H1 (cell line): ENCODE results near the gene PCCA. TPM values are rescaled to one million over a fixed set of nuclear protein-coding genes. Genes with fewer than 3 reads are reported as not detected.
A peak's percentile ranks its signal among the peaks of the same experiment; 100 is the strongest.

Experiments
- CTCF ChIA-PET: fragments of 300-600 bp; sonication (Branson Sonifier 250); formaldehyde crosslinking; loops from one replicate; lab custom pipeline; 2021; ENCODE audit not compliant: partially characterized antibody; lab: Charles Lee
- POLR2A ChIA-PET: fragments of 300-600 bp; sonication (Branson Sonifier 250); formaldehyde crosslinking; loops from one replicate; lab custom pipeline; 2021; ENCODE audit warnings: inconsistent platforms; ENCODE audit not compliant: partially characterized antibody; lab: Charles Lee
- DNase-seq, 2 experiments: peaks; one replicate each; pipeline versions ENCODE4 v3.0.0 to v3.0.0-alpha.2; 2010 to 2022; ENCODE audit warnings: low spot score in 2 of 2, low read depth in 1 of 2, mixed read lengths in 1 of 2
- FAIRE-seq: peaks from 2 replicates; lab custom pipeline; 2011; peaks lifted over from hg19 to GRCh38; lab: Jason Lieb, UNC
- H2AFZ ChIP-seq: 2 replicates; pipeline ENCODE4 v1.8.1; 2012; ENCODE audit warnings: low read length, inconsistent platforms
- H2AK5ac ChIP-seq: 2 replicates; pipeline ENCODE4 v1.6.1; 2013; ENCODE audit warnings: low read depth, low read length
- H2BK120ac ChIP-seq: replicated peaks from 2 replicates; pipeline ENCODE3; 2013; ENCODE audit warnings: low read depth, low read length, inconsistent platforms
- H2BK12ac ChIP-seq: 2 replicates; pipeline ENCODE4 v1.6.1; 2013; ENCODE audit warnings: low read depth, low read length
- H2BK15ac ChIP-seq: 2 replicates; pipeline ENCODE4 v1.6.1; 2013; ENCODE audit warnings: low read length
- H2BK20ac ChIP-seq: 2 replicates; pipeline ENCODE4 v1.6.1; 2013; ENCODE audit warnings: low read length
- H2BK5ac ChIP-seq: 2 replicates; pipeline ENCODE4 v1.6.1; 2013; ENCODE audit warnings: low read depth, low read length
- H3K14ac ChIP-seq: 2 replicates; pipeline ENCODE4 v1.6.1; 2013; ENCODE audit warnings: inconsistent platforms; ENCODE audit not compliant: insufficient read length
- H3K18ac ChIP-seq: 2 replicates; pipeline ENCODE4 v1.6.1; 2013; ENCODE audit warnings: low read length; ENCODE audit errors: extremely low read depth
- H3K23ac ChIP-seq: 2 replicates; pipeline ENCODE4 v1.6.1; 2013; ENCODE audit warnings: inconsistent platforms; ENCODE audit not compliant: insufficient read length
- H3K23me2 ChIP-seq: 2 replicates; pipeline ENCODE4 v1.6.1; 2013; ENCODE audit warnings: low read depth, low read length
- H3K27ac ChIP-seq: 2 replicates; pipeline ENCODE4 v1.6.1; 2011; ENCODE audit warnings: low read depth, low read length, inconsistent platforms
- H3K27me3 ChIP-seq, 4 experiments: replicated peaks in 1 of 4; 1 replicate in 1 of 4; 2 replicates in 3 of 4; pipeline versions ENCODE4 v1.6.1 to v1.8.1; 2011 to 2013; ENCODE audit warnings: low read length in 3 of 4, mild to moderate bottlenecking in 3 of 4, inconsistent platforms in 2 of 4, mixed read lengths in 2 of 4, moderate library complexity in 1 of 4; ENCODE audit not compliant: control insufficient read depth in 3 of 4, insufficient read depth in 3 of 4; ENCODE audit errors: extremely low read depth in 1 of 4
- H3K36me3 ChIP-seq, 4 experiments: 2 replicates each; pipeline versions ENCODE4 v1.6.1 to v1.8.1; 2011 to 2013; ENCODE audit warnings: mild to moderate bottlenecking in 4 of 4, low read length in 3 of 4, moderate library complexity in 2 of 4, control low read depth in 1 of 4, inconsistent platforms in 1 of 4; ENCODE audit not compliant: insufficient read depth in 4 of 4, control insufficient read depth in 2 of 4
- H3K4ac ChIP-seq: replicated peaks from 2 replicates; pipeline ENCODE3; 2013; ENCODE audit warnings: low read length, low read depth, mixed read lengths, inconsistent platforms; ENCODE audit not compliant: insufficient read length
- H3K4me1 ChIP-seq, 4 experiments: replicated peaks in 1 of 4; 1 replicate in 1 of 4; 2 replicates in 3 of 4; pipeline versions ENCODE4 v1.6.1 to v1.8.1; 2011 to 2013; ENCODE audit warnings: low read length in 3 of 4, inconsistent platforms in 2 of 4, mixed read lengths in 1 of 4; ENCODE audit not compliant: insufficient read depth in 4 of 4, control insufficient read depth in 3 of 4
- H3K4me2 ChIP-seq, 2 experiments: 2 replicates each; pipeline versions ENCODE4 v1.6.1 to v1.8.1; 2011 to 2013; ENCODE audit warnings: low read depth in 2 of 2, low read length in 2 of 2, control low read depth in 1 of 2, inconsistent platforms in 1 of 2, mild to moderate bottlenecking in 1 of 2; ENCODE audit not compliant: insufficient read depth in 1 of 2
- H3K4me3 ChIP-seq, 4 experiments: fragments of 200-600, 300-600 bp in 1 of 4; sonication (generic), shearing (Covaris generic), sonication (Bioruptor Twin) in 1 of 4; 2 replicates each; pipeline versions ENCODE4 v1.5.1 to v1.8.1; 2011 to 2016; ENCODE audit warnings: low read length in 4 of 4, low read depth in 3 of 4, control low read depth in 2 of 4, inconsistent platforms in 2 of 4, mild to moderate bottlenecking in 2 of 4, mixed read lengths in 1 of 4, moderate library complexity in 1 of 4; ENCODE audit not compliant: insufficient read depth in 2 of 4; ENCODE audit errors: extremely low read depth in 1 of 4
- H3K56ac ChIP-seq: replicated peaks from 2 replicates; pipeline ENCODE3; 2013; ENCODE audit warnings: low read depth, mild to moderate bottlenecking, mixed read lengths, low read length, inconsistent platforms; ENCODE audit not compliant: insufficient read length
- H3K79me1 ChIP-seq: 2 replicates; pipeline ENCODE4 v1.6.1; 2013; ENCODE audit warnings: low read depth, low read length, control low read depth
- H3K79me2 ChIP-seq, 2 experiments: 2 replicates each; pipeline versions ENCODE4 v1.6.1 to v1.8.1; 2012 to 2013; ENCODE audit warnings: low read length in 2 of 2, mild to moderate bottlenecking in 2 of 2, inconsistent platforms in 1 of 2; ENCODE audit not compliant: insufficient read depth in 2 of 2, control insufficient read depth in 1 of 2
- H3K9ac ChIP-seq, 4 experiments: replicated peaks in 1 of 4; 1 replicate in 1 of 4; 2 replicates in 3 of 4; pipeline versions ENCODE4 v1.6.1 to v1.8.1; 2011 to 2013; ENCODE audit warnings: low read depth in 3 of 4, low read length in 3 of 4, control low read depth in 2 of 4, mild to moderate bottlenecking in 2 of 4, moderate library complexity in 2 of 4, inconsistent platforms in 1 of 4; ENCODE audit errors: extremely low read depth in 1 of 4
- H3K9me3 ChIP-seq, 2 experiments: 2 replicates each; pipeline versions ENCODE4 v1.6.1 to v1.8.1; 2012 to 2013; ENCODE audit warnings: mild to moderate bottlenecking in 2 of 2, moderate library complexity in 2 of 2, control low read depth in 1 of 2, inconsistent platforms in 1 of 2, low read depth in 1 of 2, low read length in 1 of 2, mixed read lengths in 1 of 2; ENCODE audit not compliant: insufficient read depth in 2 of 2
- H4K20me1 ChIP-seq, 2 experiments: replicated peaks in 1 of 2; 2 replicates each; pipeline versions ENCODE3 to v1.8.1; 2011 to 2013; ENCODE audit warnings: inconsistent platforms in 2 of 2, low read length in 2 of 2, mild to moderate bottlenecking in 1 of 2; ENCODE audit not compliant: insufficient read depth in 2 of 2, control insufficient read depth in 1 of 2
- H4K5ac ChIP-seq: 2 replicates; pipeline ENCODE4 v1.6.1; 2013; ENCODE audit warnings: low read length, low read depth, mixed read lengths, inconsistent platforms; ENCODE audit not compliant: insufficient read length
- H4K8ac ChIP-seq: 2 replicates; pipeline ENCODE4 v1.8.0; 2013; ENCODE audit warnings: mild to moderate bottlenecking, moderate library complexity, low read length, inconsistent platforms; ENCODE audit not compliant: insufficient read depth; ENCODE audit errors: extremely low read depth
- H4K91ac ChIP-seq: replicated peaks from 2 replicates; pipeline ENCODE3; 2013; ENCODE audit warnings: low read length, mixed read lengths, inconsistent platforms; ENCODE audit not compliant: insufficient read length
- WGBS, 2 experiments: shearing (Covaris generic) in 1 of 2; methylation state at CpG; one replicate each; pipeline versions ENCODE4 v1.1.6 to v1.1.7; 2013 to 2015; ENCODE audit warnings: low lambda C conversion rate in 2 of 2, mixed read lengths in 2 of 2, inconsistent platforms in 1 of 2, low coverage in 1 of 2, missing lambda C conversion rate in 1 of 2; ENCODE audit not compliant: insufficient replicate concordance in 2 of 2, insufficient coverage in 1 of 2, insufficient read length in 1 of 2; ENCODE audit errors: extremely low coverage in 1 of 2, missing lambda C conversion rate in 1 of 2; 5-methylcytosine and 5-hydroxymethylcytosine counted together
- polyA plus RNA-seq, 7 experiments: library from polyadenylated mRNA; depleted of rRNA in 3 of 7; stranded (reverse) in 5 of 7; unstranded in 2 of 7; fragments of >200 nt in 5 of 7; fragments of 200-250 nt in 2 of 7; gene quantifications; 1 replicate in 5 of 7; 2 replicates in 1 of 7; 4 replicates in 1 of 7; pipeline versions ENCODE4 v1.2.1 to v1.2.3, GENCODE V29; 2011 to 2013; ENCODE audit warnings: missing spikeins in 2 of 7, mixed read lengths in 2 of 7
- total RNA-seq: library from RNA; stranded (reverse); fragmentation: NEBNext Ultra II Directional; extraction: Animal tissue kit (Norgen Biotek cat#: 25700); gene quantifications from 2 replicates; pipeline ENCODE4 v1.2.1, GENCODE V29; 2021
- TF ChIP-seq, protein P1 (sequence below): IDR thresholded peaks from 2 replicates; pipeline ENCODE4 v1.6.1; 2011; ENCODE audit warnings: low read length, improper control_type of control experiment

PCCA gene
- total and polyA plus RNA-seq, 2 of the 8 experiments (the other 6 are each of a cell fraction or from before 2014, with no cell fraction given), result 18.4 to 49.8 TPM

DNA sequence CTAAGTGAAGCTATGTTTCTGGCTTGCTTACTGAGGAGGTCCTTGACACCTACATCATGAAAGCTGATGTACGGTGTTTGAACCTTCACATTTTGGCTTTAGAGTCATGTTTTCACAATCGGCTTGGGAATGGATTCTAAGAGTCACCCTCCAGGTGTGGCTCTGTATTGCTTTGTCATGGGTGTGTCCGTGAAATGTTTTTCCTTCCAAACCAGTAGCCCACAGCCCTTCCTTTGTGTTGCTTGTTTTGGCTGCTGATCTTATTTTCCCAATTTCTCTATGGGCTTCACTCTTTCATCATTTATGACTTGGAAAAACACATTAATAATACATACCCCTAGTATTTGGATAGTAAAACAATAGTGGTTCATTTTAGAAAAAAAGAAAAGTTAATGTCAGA, 259.1 kb downstream of the PCCA start:
- H3K18ac ChIP-seq, result no peak overlapping the region
- H3K79me2 ChIP-seq, result no peaks in the 10 kb centered on the region
- H2BK20ac ChIP-seq, result no peak overlapping the region
- POLR2A ChIA-PET, result interaction anchor here (1.4 kb wide), 1 partner anchor 13 kb away, joined by 4 read pairs; no protein-coding TSS in a partner anchor
- peaks cover 0 to 1% of the 10 kb centered on the region in 2 experiments for H4K20me1 ChIP-seq
- no peak overlapping the region for H3K4ac ChIP-seq
- no peak overlapping the region for H3K14ac ChIP-seq
- H3K23ac ChIP-seq, result no peak overlapping the region
- H3K27me3 ChIP-seq, result no peaks in the 10 kb centered on the region
- no peak overlapping the region for H4K91ac ChIP-seq
- H3K27ac ChIP-seq, result no peak overlapping the region
- no peak overlapping the region for H4K8ac ChIP-seq
- no peak overlapping the region for H3K4me2 ChIP-seq
- H3K9ac ChIP-seq, result no peak overlapping the region
- 86% methylated on average over 3 of the region's 3 CpGs; no CpG with 5 or more reads in 1 of the 2 experiments for WGBS, 2 experiments
- H3K56ac ChIP-seq, result no peak overlapping the region
- no peak overlapping the region for H2BK15ac ChIP-seq
- H3K9me3 ChIP-seq, result no peaks in the 10 kb centered on the region
- no peak overlapping the region for H3K4me3 ChIP-seq
- no peak overlapping the region for H4K5ac ChIP-seq
- H3K79me1 ChIP-seq, result no peaks in the 10 kb centered on the region
- H3K23me2 ChIP-seq, result no peaks in the 10 kb centered on the region
- H2BK5ac ChIP-seq, result no peak overlapping the region
- no peak overlapping the region for H2BK120ac ChIP-seq
- FAIRE-seq, result peak; percentile 24
- H2BK12ac ChIP-seq, result no peak overlapping the region
- DNase-seq, result no peak
- H2AFZ ChIP-seq, result no peak overlapping the region
- TF ChIP-seq, protein P1, sequence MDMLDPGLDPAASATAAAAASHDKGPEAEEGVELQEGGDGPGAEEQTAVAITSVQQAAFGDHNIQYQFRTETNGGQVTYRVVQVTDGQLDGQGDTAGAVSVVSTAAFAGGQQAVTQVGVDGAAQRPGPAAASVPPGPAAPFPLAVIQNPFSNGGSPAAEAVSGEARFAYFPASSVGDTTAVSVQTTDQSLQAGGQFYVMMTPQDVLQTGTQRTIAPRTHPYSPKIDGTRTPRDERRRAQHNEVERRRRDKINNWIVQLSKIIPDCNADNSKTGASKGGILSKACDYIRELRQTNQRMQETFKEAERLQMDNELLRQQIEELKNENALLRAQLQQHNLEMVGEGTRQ, result no peak
- H2AK5ac ChIP-seq, result no peak overlapping the region
- CTCF ChIA-PET, result interaction anchor here (1.1 kb wide), 1 partner anchor 11 kb away, joined by 3 read pairs; no protein-coding TSS in a partner anchor
- peaks cover 0 to 8% (median 0%) of the 10 kb centered on the region in 4 experiments; a peak in 4 of 8 replicates for H3K36me3 ChIP-seq
- H3K4me1 ChIP-seq, result peaks cover 0 to 3% (median 0%) of the 10 kb centered on the region in 4 experiments; a peak in 1 of 7 replicates
